Keratinocyte (primary cell): ENCODE data around the gene AGXT2. TPM values are rescaled to one million over a fixed set of nuclear protein-coding genes. Genes with fewer than 3 reads are reported as not detected.

ENCODE experiments used
- DNase-seq: peaks from one replicate; pipeline ENCODE4 v3.0.0-alpha.2; 2011; ENCODE audit warnings: low read depth, missing footprints, low spot score
- FAIRE-seq: peaks from 2 replicates; lab custom pipeline; 2011; peaks lifted over from hg19 to GRCh38; lab: Jason Lieb, UNC
- H2AFZ ChIP-seq: 2 replicates; pipeline ENCODE4 v1.6.0; 2012; ENCODE audit warnings: low read length, control low read depth, inconsistent platforms; ENCODE audit not compliant: control insufficient read depth
- H3K27ac ChIP-seq: 2 replicates; pipeline ENCODE4 v1.5.1; 2011; ENCODE audit warnings: low read length; ENCODE audit not compliant: control insufficient read depth, insufficient read depth
- H3K27me3 ChIP-seq: 3 replicates; pipeline ENCODE4 v1.6.0; 2011; ENCODE audit warnings: low read length; ENCODE audit not compliant: control insufficient read depth, insufficient read depth; ENCODE audit errors: extremely low read depth
- H3K36me3 ChIP-seq, 2 experiments: 2 replicates in 1 of 2; 3 replicates in 1 of 2; pipeline ENCODE4 v1.5.1; 2011; ENCODE audit warnings: low read length in 2 of 2, mild to moderate bottlenecking in 1 of 2; ENCODE audit not compliant: control insufficient read depth in 2 of 2, insufficient read depth in 2 of 2; ENCODE audit errors: extremely low read depth in 1 of 2
- H3K4me1 ChIP-seq: 3 replicates; pipeline ENCODE4 v1.5.1; 2011; ENCODE audit warnings: low read length; ENCODE audit not compliant: control insufficient read depth, insufficient read depth; ENCODE audit errors: extremely low read depth
- H3K4me2 ChIP-seq: 3 replicates; pipeline ENCODE4 v1.6.0; 2011; ENCODE audit warnings: low read depth, low read length; ENCODE audit not compliant: control insufficient read depth, insufficient read depth; ENCODE audit errors: extremely low read depth
- H3K4me3 ChIP-seq, 3 experiments: fragments of 200-600 bp in 1 of 3; sonication (generic) in 1 of 3; 2 replicates in 2 of 3; 3 replicates in 1 of 3; pipeline ENCODE4 v1.5.1; 2011 to 2016; ENCODE audit warnings: low read length in 3 of 3, mild to moderate bottlenecking in 3 of 3, control low read depth in 2 of 3, inconsistent platforms in 1 of 3, low read depth in 1 of 3, mixed read lengths in 1 of 3, mixed run types in 1 of 3, moderate library complexity in 1 of 3; ENCODE audit not compliant: control insufficient read depth in 2 of 3, insufficient read depth in 2 of 3; ENCODE audit errors: extremely low read depth in 1 of 3
- H3K79me2 ChIP-seq: 2 replicates; pipeline ENCODE4 v1.6.0; 2012; ENCODE audit warnings: low read length; ENCODE audit not compliant: control insufficient read depth, insufficient read depth
- H3K9ac ChIP-seq: 3 replicates; pipeline ENCODE4 v1.6.0; 2011; ENCODE audit warnings: low read length; ENCODE audit not compliant: control insufficient read depth, insufficient read depth; ENCODE audit errors: extremely low read depth
- H3K9me1 ChIP-seq: 3 replicates; pipeline ENCODE4 v1.6.0; 2011; ENCODE audit warnings: low read length; ENCODE audit not compliant: control insufficient read depth, insufficient read depth; ENCODE audit errors: extremely low read depth
- H3K9me3 ChIP-seq: 2 replicates; pipeline ENCODE4 v1.5.1; 2012; ENCODE audit warnings: low read depth, low read length; ENCODE audit not compliant: control insufficient read depth
- H4K20me1 ChIP-seq: 3 replicates; pipeline ENCODE4 v1.6.0; 2011; ENCODE audit warnings: low read length; ENCODE audit not compliant: control insufficient read depth, insufficient read depth; ENCODE audit errors: extremely low read depth
- EZH2 ChIP-seq: IDR thresholded peaks from one replicate; pipeline ENCODE4 v1.6.1; 2012; ENCODE audit warnings: inconsistent platforms, mild to moderate bottlenecking, low read length, moderate library complexity
- dilution Hi-C: fragments of 300-500 bp; cut with MboI; formaldehyde crosslinking; loops from one replicate; pipeline ENCODE4 v1.7.0; 2020; ENCODE audit warnings: low sequenced_read_pairs; ENCODE audit not compliant: extremely low pct_ligation_motif_present
- polyA plus RNA-seq, 5 experiments: library from polyadenylated mRNA; depleted of rRNA in 3 of 5; stranded (reverse) in 3 of 5; stranded (forward) in 1 of 5; unstranded in 1 of 5; fragments of >200 nt; gene quantifications; 1 replicate in 1 of 5; 2 replicates in 3 of 5; 3 replicates in 1 of 5; pipeline versions ENCODE4 v1.2.1 to v1.2.3, GENCODE V29; 2011 to 2012; ENCODE audit warnings: missing spikeins in 2 of 5, low read depth in 1 of 5, low replicate concordance in 1 of 5
- TF ChIP-seq, protein P1 (sequence below), 3 experiments: IDR thresholded peaks in 1 of 3; conservative IDR thresholded peaks in 1 of 3; optimal IDR thresholded peaks in 1 of 3; 2 replicates in 2 of 3; 3 replicates in 1 of 3; pipeline versions ENCODE3 to v1.5.1; 2011; ENCODE audit warnings: low read length in 3 of 3, mild to moderate bottlenecking in 3 of 3, moderate library complexity in 2 of 3, control low read depth in 1 of 3, inconsistent platforms in 1 of 3; ENCODE audit not compliant: insufficient read depth in 2 of 3; ENCODE audit errors: extremely low read depth in 1 of 3

AGXT2 gene
- polyA plus RNA-seq, 1 donor (not counting 4 experiments of a cell fraction or from before 2014, with no cell fraction given) = not detected

DNA sequence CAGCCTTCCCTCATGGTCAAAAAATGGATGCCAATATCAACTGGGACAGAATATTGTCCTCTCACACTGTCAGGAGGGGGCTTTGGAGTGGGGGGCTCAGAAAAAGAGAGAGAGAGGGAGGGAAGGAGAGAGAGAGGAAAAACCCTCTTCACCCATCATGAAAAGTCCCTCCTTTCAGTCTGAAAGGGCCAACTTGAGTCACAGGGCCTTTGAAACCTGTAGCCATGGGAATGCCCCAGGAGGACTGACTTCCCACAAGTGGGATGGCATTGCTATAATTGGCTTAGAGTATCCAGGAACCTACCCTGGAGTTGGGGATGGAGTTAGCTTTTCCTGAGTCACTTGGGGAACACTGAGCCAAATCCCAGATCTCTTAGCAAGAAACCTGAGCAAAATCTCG is 77.2 kb downstream of the AGXT2 start:
- Histone ChIP-seq H3K27me3 (no peaks in the 10 kb centered on the region), H3K4me2 (no peak overlapping the region), H3K4me1 (no peaks in the 10 kb centered on the region), H3K9me3 (no peaks in the 10 kb centered on the region), H2AFZ (no peak overlapping the region), H3K9me1 (no peaks in the 10 kb centered on the region), H3K9ac (no peak overlapping the region), H3K79me2 (no peaks in the 10 kb centered on the region), H3K27ac (no peak overlapping the region), H3K36me3 (no peaks in the 10 kb centered on the region), H4K20me1 (no peaks in the 10 kb centered on the region), H3K4me3 (no peak overlapping the region)
- FAIRE-seq (no peak), DNase-seq (no peak)
- dilution Hi-C loops = no loop called here
- TF ChIP-seq EZH2 = no peak
- TF ChIP-seq, protein P1, sequence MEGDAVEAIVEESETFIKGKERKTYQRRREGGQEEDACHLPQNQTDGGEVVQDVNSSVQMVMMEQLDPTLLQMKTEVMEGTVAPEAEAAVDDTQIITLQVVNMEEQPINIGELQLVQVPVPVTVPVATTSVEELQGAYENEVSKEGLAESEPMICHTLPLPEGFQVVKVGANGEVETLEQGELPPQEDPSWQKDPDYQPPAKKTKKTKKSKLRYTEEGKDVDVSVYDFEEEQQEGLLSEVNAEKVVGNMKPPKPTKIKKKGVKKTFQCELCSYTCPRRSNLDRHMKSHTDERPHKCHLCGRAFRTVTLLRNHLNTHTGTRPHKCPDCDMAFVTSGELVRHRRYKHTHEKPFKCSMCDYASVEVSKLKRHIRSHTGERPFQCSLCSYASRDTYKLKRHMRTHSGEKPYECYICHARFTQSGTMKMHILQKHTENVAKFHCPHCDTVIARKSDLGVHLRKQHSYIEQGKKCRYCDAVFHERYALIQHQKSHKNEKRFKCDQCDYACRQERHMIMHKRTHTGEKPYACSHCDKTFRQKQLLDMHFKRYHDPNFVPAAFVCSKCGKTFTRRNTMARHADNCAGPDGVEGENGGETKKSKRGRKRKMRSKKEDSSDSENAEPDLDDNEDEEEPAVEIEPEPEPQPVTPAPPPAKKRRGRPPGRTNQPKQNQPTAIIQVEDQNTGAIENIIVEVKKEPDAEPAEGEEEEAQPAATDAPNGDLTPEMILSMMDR (optimal IDR thresholded peaks at IDR 0.05 in 1 of 3, IDR thresholded peaks at IDR 0.05 in 1 of 3, conservative IDR thresholded peaks at IDR 0.05 in 1 of 3; ENCODE audit: extremely low read depth in 1 of 3, insufficient read depth in 2 of 3, low read length in 3 of 3) = no peak

DNA sequence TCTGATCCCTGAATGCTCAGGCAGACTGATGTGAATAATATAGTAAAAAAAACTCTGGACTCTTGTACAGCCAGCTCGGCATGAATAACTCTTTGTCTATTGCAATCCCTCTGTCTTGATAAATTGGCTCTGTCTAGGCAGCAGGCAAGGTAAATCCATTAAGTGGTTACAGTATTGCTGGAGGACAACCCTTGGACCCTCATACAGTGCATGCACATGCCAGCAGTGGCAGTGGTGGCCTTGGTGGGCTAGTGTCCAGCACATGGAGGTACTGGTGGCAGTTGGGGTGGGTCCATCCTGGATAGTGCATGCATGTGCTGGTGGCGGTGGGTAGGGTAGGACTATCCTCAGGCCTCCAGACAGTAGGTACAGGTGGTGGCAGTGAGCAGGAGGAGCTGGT is 79.5 kb downstream of the AGXT2 start:
- Histone ChIP-seq H3K36me3 (no peaks in the 10 kb centered on the region), H3K4me1 (no peaks in the 10 kb centered on the region), H3K9me3 (no peaks in the 10 kb centered on the region), H3K4me2 (no peak overlapping the region), H3K9me1 (no peaks in the 10 kb centered on the region), H3K9ac (no peak overlapping the region), H3K4me3 (no peak overlapping the region), H3K27me3 (no peaks in the 10 kb centered on the region), H2AFZ (no peak overlapping the region), H3K27ac (no peak overlapping the region), H4K20me1 (no peaks in the 10 kb centered on the region), H3K79me2 (no peaks in the 10 kb centered on the region)
- FAIRE-seq (no peak), DNase-seq (no peak)
- TF ChIP-seq EZH2 = no peak
- TF ChIP-seq, protein P1 (optimal IDR thresholded peaks at IDR 0.05 in 1 of 3, IDR thresholded peaks at IDR 0.05 in 1 of 3, conservative IDR thresholded peaks at IDR 0.05 in 1 of 3; ENCODE audit: extremely low read depth in 1 of 3, insufficient read depth in 2 of 3, low read length in 3 of 3) = no peak
- dilution Hi-C loops = no loop called here
